OCI-LY3 (cell line): Measurements from ENCODE around the gene FBXO42.

Experiments
- EZH2phosphoT487 ChIP-seq: fragments of 200-600 bp; shearing (Covaris generic); IDR thresholded peaks from 2 replicates; pipeline ENCODE4 v1.6.1; 2018; ENCODE audit warnings: antibody characterized with exemption, mixed run types, low read depth
- TF ChIP-seq, protein P1 (sequence below): fragments of 200-600, 300-600 bp; sonication (generic); IDR thresholded peaks from 2 replicates; pipeline ENCODE4 v1.5.1; 2014; ENCODE audit warnings: antibody characterized with exemption, low read length, low read depth

DNA sequence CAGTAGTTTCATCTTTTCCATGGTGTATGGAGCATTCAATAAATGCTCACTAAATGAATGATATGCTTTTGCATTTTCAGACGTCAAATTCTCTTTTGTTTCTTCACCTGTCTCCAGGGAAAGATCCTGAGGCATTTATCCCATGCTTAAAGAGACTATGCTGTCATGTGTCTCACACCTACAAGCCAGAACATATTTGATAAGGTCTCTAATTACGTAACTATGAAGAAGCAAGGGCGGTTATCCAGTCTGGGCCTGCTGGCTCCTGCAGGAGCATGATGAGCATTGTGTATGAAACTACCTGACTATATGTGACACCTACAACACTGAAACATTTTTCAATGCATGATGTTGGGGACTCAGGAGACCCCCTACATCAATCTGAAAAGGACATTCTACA lies 51.8 kb downstream of the FBXO42 start:
- TF ChIP-seq, protein P1, sequence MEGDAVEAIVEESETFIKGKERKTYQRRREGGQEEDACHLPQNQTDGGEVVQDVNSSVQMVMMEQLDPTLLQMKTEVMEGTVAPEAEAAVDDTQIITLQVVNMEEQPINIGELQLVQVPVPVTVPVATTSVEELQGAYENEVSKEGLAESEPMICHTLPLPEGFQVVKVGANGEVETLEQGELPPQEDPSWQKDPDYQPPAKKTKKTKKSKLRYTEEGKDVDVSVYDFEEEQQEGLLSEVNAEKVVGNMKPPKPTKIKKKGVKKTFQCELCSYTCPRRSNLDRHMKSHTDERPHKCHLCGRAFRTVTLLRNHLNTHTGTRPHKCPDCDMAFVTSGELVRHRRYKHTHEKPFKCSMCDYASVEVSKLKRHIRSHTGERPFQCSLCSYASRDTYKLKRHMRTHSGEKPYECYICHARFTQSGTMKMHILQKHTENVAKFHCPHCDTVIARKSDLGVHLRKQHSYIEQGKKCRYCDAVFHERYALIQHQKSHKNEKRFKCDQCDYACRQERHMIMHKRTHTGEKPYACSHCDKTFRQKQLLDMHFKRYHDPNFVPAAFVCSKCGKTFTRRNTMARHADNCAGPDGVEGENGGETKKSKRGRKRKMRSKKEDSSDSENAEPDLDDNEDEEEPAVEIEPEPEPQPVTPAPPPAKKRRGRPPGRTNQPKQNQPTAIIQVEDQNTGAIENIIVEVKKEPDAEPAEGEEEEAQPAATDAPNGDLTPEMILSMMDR = no peak
- no peak for TF ChIP-seq EZH2phosphoT487
